ENCODE measurements around the gene NECAP2.

NECAP2 gene

GRCh38 chr1:16442941-16443340, 2.4 kb downstream of the NECAP2 start:
- no peak for DNase-seq (ENCODE audit: low read depth)
- no peak overlapping the region for H3K4me3 ChIP-seq (ENCODE audit: low read depth, low read length)
- no peak for TF ChIP-seq CTCF (IDR thresholded peaks at IDR 0.05; ENCODE audit: low read depth, low read length, missing control alignments)
- in situ Hi-C loops (cut with HindIII; ENCODE audit: low sequenced_read_pairs) = no loop called here

DNA sequence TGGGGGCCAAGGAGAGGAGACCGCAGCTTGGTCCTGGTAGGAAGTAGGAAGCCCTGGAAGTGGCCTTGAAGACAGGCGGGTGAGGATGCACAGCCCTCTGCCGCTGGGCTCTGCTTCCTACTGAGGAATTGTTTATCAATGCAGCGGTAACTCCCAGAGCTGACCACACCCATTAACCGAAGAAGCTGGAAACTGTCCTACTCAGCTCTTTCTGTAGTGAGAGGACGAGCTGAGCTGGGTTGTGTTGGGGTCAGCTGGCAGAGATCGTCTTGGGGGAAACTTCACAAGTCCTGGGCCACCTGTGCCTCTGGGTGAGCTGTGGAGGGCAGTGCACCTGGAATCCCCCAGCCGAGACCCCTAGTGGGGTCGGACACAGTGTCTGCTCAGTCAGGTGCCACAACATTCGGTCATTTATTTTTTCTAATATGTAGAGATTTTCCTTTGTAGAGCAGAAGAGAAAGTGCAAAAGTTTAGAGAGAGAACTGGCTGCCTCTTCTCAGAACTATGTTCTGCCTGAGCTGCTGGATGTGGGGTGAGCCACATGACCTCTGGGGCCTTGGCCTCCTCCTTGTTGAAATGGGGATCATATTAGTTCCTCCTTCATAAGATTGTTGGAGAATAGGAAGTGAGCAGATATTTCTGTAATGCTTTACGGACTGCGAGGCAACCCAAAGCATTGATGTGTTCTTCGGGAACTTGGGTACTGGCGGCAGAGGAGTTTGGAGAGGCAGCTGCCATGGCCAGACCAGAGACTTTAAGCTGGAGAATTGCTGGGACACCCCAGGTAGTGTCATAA, 3.6 kb downstream of the NECAP2 start:
- TF ChIP-seq CTCF (IDR thresholded peaks at IDR 0.05; ENCODE audit: low read depth, low read length, missing control alignments) = no peak
- in situ Hi-C loops (cut with HindIII; ENCODE audit: low sequenced_read_pairs) = no loop called here
- no peak for DNase-seq (ENCODE audit: low read depth)

DNA sequence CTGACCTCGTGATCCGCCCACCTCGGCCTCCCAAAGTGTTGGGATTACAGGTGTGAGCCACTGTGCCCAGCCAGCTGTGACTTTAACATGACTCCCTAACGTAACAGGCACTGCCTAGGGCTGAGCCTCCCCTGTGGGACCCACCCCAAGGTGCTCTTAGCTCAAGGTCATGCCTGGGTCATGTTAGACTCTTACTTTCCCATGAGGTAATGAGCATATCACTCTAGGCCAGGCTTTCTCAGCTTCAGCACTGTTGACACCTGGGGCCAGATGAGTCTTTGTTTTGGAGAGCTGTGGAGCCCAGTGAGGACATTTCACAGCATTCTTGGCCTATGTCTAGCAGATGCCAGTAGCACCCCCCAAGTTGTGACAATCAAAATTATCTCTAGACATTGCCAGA, 4.5 kb downstream of the NECAP2 start:
- H3K4me3 ChIP-seq (ENCODE audit: low read depth, low read length) = no peak overlapping the region
- no peak for DNase-seq (ENCODE audit: low read depth)
- TF ChIP-seq CTCF (IDR thresholded peaks at IDR 0.05; ENCODE audit: low read depth, low read length, missing control alignments) = no peak
- in situ Hi-C loops (cut with HindIII; ENCODE audit: low sequenced_read_pairs) = no loop called here

More for the DNA sequence above, 3.6 kb downstream of the NECAP2 start:
- no peak overlapping the region for H3K4me3 ChIP-seq (ENCODE audit: low read depth, low read length)

DNA sequence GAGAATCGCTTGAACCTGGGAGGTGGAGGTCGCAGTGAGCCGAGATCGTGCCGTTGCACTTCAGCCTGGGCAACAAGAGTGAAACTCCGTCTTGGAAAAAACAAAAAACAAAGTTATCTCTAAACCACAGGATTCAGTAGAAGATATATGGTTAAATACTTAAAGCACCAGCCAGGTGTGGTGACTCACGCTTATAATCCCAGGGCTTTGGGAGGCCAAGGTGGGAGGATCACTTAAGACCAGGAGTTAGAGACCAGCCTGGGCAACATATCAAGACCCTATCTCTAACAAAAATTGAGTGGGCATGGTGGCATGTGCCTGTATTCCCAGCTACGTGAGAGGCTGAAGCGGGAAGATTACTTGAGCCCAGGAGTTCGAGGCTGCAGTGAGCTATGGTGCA, 5.6 kb downstream of the NECAP2 start:
- TF ChIP-seq CTCF (IDR thresholded peaks at IDR 0.05; ENCODE audit: low read depth, low read length, missing control alignments) = no peak
- H3K4me3 ChIP-seq (ENCODE audit: low read depth, low read length) = no peak overlapping the region
- in situ Hi-C loops (cut with HindIII; ENCODE audit: low sequenced_read_pairs) = no loop called here
- DNase-seq (ENCODE audit: low read depth) = no peak

- no peak for TF ChIP-seq CTCF (IDR thresholded peaks at IDR 0.05; ENCODE audit: low read depth, low read length, missing control alignments)
- in situ Hi-C loops (cut with HindIII; ENCODE audit: low sequenced_read_pairs) = no loop called here
- no peak for DNase-seq (ENCODE audit: low read depth)
- no peak overlapping the region for H3K4me3 ChIP-seq (ENCODE audit: low read depth, low read length)
These were observed 7.1 kb downstream of the NECAP2 start for GRCh38 chr1:16447641-16448040.

- no peak overlapping the region for H3K4me3 ChIP-seq (ENCODE audit: low read depth, low read length)
- TF ChIP-seq CTCF (IDR thresholded peaks at IDR 0.05; ENCODE audit: low read depth, low read length, missing control alignments) = no peak
- in situ Hi-C loops (cut with HindIII; ENCODE audit: low sequenced_read_pairs) = no loop called here
- no peak for DNase-seq (ENCODE audit: low read depth)
These were observed 8.5 kb downstream of the NECAP2 start for GRCh38 chr1:16449065-16449464.

All from astrocyte of the cerebellum (primary cell).